NK-92 (cell line): ENCODE measurements around the gene CEACAM19.
"Not testable (repeated sequence)": the region's sequence is repeated elsewhere in the genome, so short reads cannot be mapped to it uniquely, and the experiment has no call there.

Source experiments
- DNase-seq: peaks from one replicate; lab custom pipeline; 2025; ENCODE audit not compliant: unreplicated experiment; lab: John Stamatoyannopoulos, UW

CEACAM19 gene

GRCh38 chr19:44645407-44646048, 25.8 kb upstream of the CEACAM19 start:
- no peak for DNase-seq

- DNase-seq: no peak
Measured at GRCh38 chr19:44646049-44646416, 25.2 kb upstream of the CEACAM19 start.

GRCh38 chr19:44647144-44647543, 24.1 kb upstream of the CEACAM19 start:
- no peak for DNase-seq

GRCh38 chr19:44648631-44649251, 22.5 kb upstream of the CEACAM19 start:
- no peak for DNase-seq

- no peak for DNase-seq
Measured at GRCh38 chr19:44649578-44650145, 21.6 kb upstream of the CEACAM19 start.

- DNase-seq: no peak
Measured at GRCh38 chr19:44653343-44653742, 17.9 kb upstream of the CEACAM19 start.

GRCh38 chr19:44653977-44654774, 17.1 kb upstream of the CEACAM19 start:
- DNase-seq: no peak

- DNase-seq: no peak
Measured at GRCh38 chr19:44657211-44657921, 13.9 kb upstream of the CEACAM19 start.

- DNase-seq: no peak
Measured at GRCh38 chr19:44658069-44658733, 13.1 kb upstream of the CEACAM19 start.

GRCh38 chr19:44660081-44660480, 11.2 kb upstream of the CEACAM19 start:
- DNase-seq: no peak

GRCh38 chr19:44661205-44661604, 10.1 kb upstream of the CEACAM19 start:
- no peak for DNase-seq

GRCh38 chr19:44661904-44662303, 9.4 kb upstream of the CEACAM19 start:
- DNase-seq: no peak

GRCh38 chr19:44662691-44663385, 8.4 kb upstream of the CEACAM19 start:
- no peak for DNase-seq

GRCh38 chr19:44663996-44664395, 7.3 kb upstream of the CEACAM19 start:
- no peak for DNase-seq

GRCh38 chr19:44664976-44665375, 6.3 kb upstream of the CEACAM19 start:
- no peak for DNase-seq

GRCh38 chr19:44666852-44667556, 4.3 kb upstream of the CEACAM19 start:
- DNase-seq: no peak

- no peak for DNase-seq
Measured at GRCh38 chr19:44668985-44669764, 2.1 kb upstream of the CEACAM19 start.

GRCh38 chr19:44670027-44670426, 1.3 kb upstream of the CEACAM19 start:
- not testable (repeated sequence) for DNase-seq

- no peak for DNase-seq
Measured at GRCh38 chr19:44672226-44672625, 944 bp downstream of the CEACAM19 start.
